CD4-positive, alpha-beta T cell (primary cell): ENCODE results near the gene RUVBL2. TPM values are rescaled to one million over a fixed set of nuclear protein-coding genes. Genes with fewer than 3 reads are reported as not detected.

ENCODE experiments used
- ATAC-seq: fragments of 200-7000 bp; cut with Tn5 transposase; one replicate; pipeline ENCODE4 v1.10.0; 2022; ENCODE audit warnings: mild to moderate bottlenecking; ENCODE audit not compliant: poor library complexity
- CTCF ChIA-PET: fragments of 350-600 bp; sonication (Branson Sonifier 250); formaldehyde crosslinking; loops from one replicate; lab custom pipeline; 2021; ENCODE audit warnings: antibody characterized with exemption, inconsistent platforms; lab: Charles Lee
- POLR2A ChIA-PET: fragments of 350-600 bp; sonication (Branson Sonifier 250); formaldehyde crosslinking; loops from one replicate; lab custom pipeline; 2021; ENCODE audit warnings: antibody characterized with exemption, inconsistent platforms; lab: Charles Lee
- DNase-seq, 14 experiments: peaks; one replicate each; pipeline ENCODE4 v3.0.0-alpha.2; 2013 to 2020; ENCODE audit warnings: mixed read lengths in 2 of 14
- H3K27ac ChIP-seq, 2 donors: one replicate each; pipeline versions ENCODE4 v1.5.1 to v1.7.0; 2013; ENCODE audit warnings: low read length in 2 of 2, low read depth in 1 of 2, mild to moderate bottlenecking in 1 of 2
- H3K27me3 ChIP-seq, 2 experiments: 1 replicate in 1 of 2; 2 replicates in 1 of 2; pipeline versions ENCODE4 v1.6.1 to v1.7.0; 2013; ENCODE audit warnings: low read length in 2 of 2, control low read depth in 1 of 2, mild to moderate bottlenecking in 1 of 2, moderate library complexity in 1 of 2; ENCODE audit not compliant: insufficient read depth in 2 of 2, control insufficient read depth in 1 of 2
- H3K36me3 ChIP-seq: one replicate; pipeline ENCODE4 v1.6.1; 2013; ENCODE audit warnings: low read length, control low read depth; ENCODE audit not compliant: insufficient read depth
- H3K4me1 ChIP-seq: one replicate; pipeline ENCODE4 v1.6.1; 2013; ENCODE audit warnings: low read length, control low read depth; ENCODE audit not compliant: insufficient read depth
- H3K4me3 ChIP-seq: one replicate; pipeline ENCODE4 v1.5.1; 2013; ENCODE audit warnings: mild to moderate bottlenecking, low read length, moderate library complexity
- H3K9me3 ChIP-seq, 2 experiments: 1 replicate in 1 of 2; 2 replicates in 1 of 2; pipeline versions ENCODE4 v1.6.1 to v1.7.0; 2013; ENCODE audit warnings: low read length in 2 of 2, mild to moderate bottlenecking in 2 of 2, control low read depth in 1 of 2, moderate library complexity in 1 of 2; ENCODE audit not compliant: control insufficient read depth in 1 of 2, insufficient read depth in 1 of 2
- H3K27ac Mint-ChIP-seq: one replicate; pipeline ENCODE4 v1.8.0; 2020; ENCODE audit warnings: mixed read lengths
- H3K27me3 Mint-ChIP-seq: one replicate; pipeline ENCODE4 v1.8.0; 2021; ENCODE audit warnings: mixed read lengths
- H3K36me3 Mint-ChIP-seq: one replicate; pipeline ENCODE4 v1.8.0; 2021; ENCODE audit warnings: low read depth, mixed read lengths
- H3K4me1 Mint-ChIP-seq: one replicate; pipeline ENCODE4 v1.8.0; 2021; ENCODE audit warnings: low read depth, mixed read lengths
- H3K4me3 Mint-ChIP-seq: one replicate; pipeline ENCODE4 v1.8.0; 2020; ENCODE audit warnings: mild to moderate bottlenecking, mixed read lengths
- H3K9me3 Mint-ChIP-seq: one replicate; pipeline ENCODE4 v1.8.0; 2020; ENCODE audit warnings: mixed read lengths
- CTCF ChIP-seq: fragments of 200-600 bp; IDR thresholded peaks from one replicate; pipeline ENCODE4 v1.8.0; 2022; ENCODE audit warnings: antibody characterized with exemption, mild to moderate bottlenecking
- intact Hi-C, 2 experiments: fragments of 100-400 bp; cut with DNase I in 1 of 2; cut with micrococcal nuclease in 1 of 2; formaldehyde crosslinking; loops; one replicate each; pipeline versions ENCODE4 v1.15.1 to v1.9.0; 2023 to 2025; cut with DNase I, micrococcal nuclease
- total RNA-seq, 174 experiments: library from RNA in 2 of 174; stranded (reverse) in 2 of 174; gene quantifications; one replicate each; pipeline ENCODE4 v1.2.3 and lab custom pipeline; 2021 to 2026

Gene RUVBL2
- total RNA-seq, 2 experiments from 2014 or later = 10.7 to 12.3 TPM

- intact Hi-C loops = loop anchor here (1.0 to 5.0 kb wide), 5 partner anchors 9 to 317 kb away; partner anchors contain the start of genes CA11 (in 1 of the 2), NUCB1 (in 1 of the 2) and PPP1R15A (in 1 of the 2)
- Mint-ChIP-seq H3K9me3 (no peaks in the 10 kb centered on the region), H3K4me3 (peak overlapping the region; percentile 97), H3K27ac (peak overlapping the region; percentile 97), H3K4me1 (peaks cover 47% of the 10 kb centered on the region), H3K27me3 (no peaks in the 10 kb centered on the region), H3K36me3 (peaks cover 38% of the 10 kb centered on the region)
- Histone ChIP-seq H3K9me3 (peaks cover 0 to 3% of the 10 kb centered on the region in 2 experiments), H3K4me1 (peaks cover 63% of the 10 kb centered on the region), H3K27ac (peak overlapping the region; percentile 55 to 64), H3K4me3 (peak overlapping the region; percentile 85), H3K36me3 (peaks cover 27% of the 10 kb centered on the region), H3K27me3 (peaks cover 0 to 2% of the 10 kb centered on the region in 2 experiments)
- CTCF ChIA-PET = interaction anchor here (1.1 to 1.5 kb wide), 4 partner anchors 29 to 226 kb away, joined by 3 to 5 read pairs (median 3); partner anchors contain the start of genes GYS1 and RUVBL2
- peak in 1 of 14 experiments; percentile 38 for DNase-seq
- TF ChIP-seq CTCF = no peak
- no peak for ATAC-seq
- POLR2A ChIA-PET = interaction anchor here (0.6 to 3.8 kb wide), 14 partner anchors 10 to 1851 kb away, joined by 3 to 41 read pairs (median 6); partner anchors contain the start of genes BAX, DHDH, GYS1 and NUCB1
Observed at GRCh38 chr19:48964205-48965039, 29.3 kb upstream of the RUVBL2 start.

GRCh38 chr19:48965040-48965805 is 28.5 kb upstream of the RUVBL2 start, which contains the start of gene FTL:
TSS of gene FTL (plus strand) at chr19:48965309. CDS start at chr19:48965508, 199 bp downstream.
- peaks cover 34% of the 10 kb centered on the region for H3K36me3 ChIP-seq
- peaks cover 55% of the 10 kb centered on the region for H3K4me1 ChIP-seq
- Mint-ChIP-seq H3K4me1 (peaks cover 47% of the 10 kb centered on the region), H3K9me3 (no peaks in the 10 kb centered on the region), H3K4me3 (peak within 1 kb of the TSS; percentile 97), H3K27me3 (no peaks in the 10 kb centered on the region), H3K36me3 (peaks cover 38% of the 10 kb centered on the region), H3K27ac (peak within 1 kb of the TSS; percentile 97)
- intact Hi-C loops = loop anchor here (1.0 to 5.0 kb wide), 5 partner anchors 10 to 318 kb away; partner anchors contain the start of genes CA11 (in 1 of the 2), NUCB1 (in 1 of the 2) and PPP1R15A (in 1 of the 2)
- peak within 1 kb of the TSS; percentile 67 to 71 for H3K27ac ChIP-seq
- peaks cover 0 to 2% of the 10 kb centered on the region in 2 experiments for H3K27me3 ChIP-seq
- ChIA-PET CTCF (interaction anchor here (1.1 to 1.3 kb wide), 3 partner anchors 28 to 226 kb away, joined by 3 read pairs; partner anchors contain the start of genes GYS1 and RUVBL2), POLR2A (interaction anchor here (0.7 to 3.8 kb wide), 19 partner anchors 11 to 699 kb away, joined by 3 to 41 read pairs (median 4); partner anchors contain the start of genes BAX, CA11, DHDH and GYS1)
- DNase-seq (peak; percentile 71 to 94 (median 88)), ATAC-seq (peak; percentile 78)
- peaks cover 0 to 3% of the 10 kb centered on the region in 2 experiments for H3K9me3 ChIP-seq
- H3K4me3 ChIP-seq = peak within 1 kb of the TSS; percentile 85
- TF ChIP-seq CTCF = no peak
